ENCODE results near the gene CPAMD8.

Gene CPAMD8

GRCh38 chr19:16874250-16874977, 152.2 kb downstream of the CPAMD8 start:
- no peak overlapping the region for H3K27ac ChIP-seq
- TF ChIP-seq CTCF (IDR thresholded peaks at IDR 0.05) = no peak
- DNase-seq (ENCODE audit: low spot score) = no peak
- no peak overlapping the region for H3K4me3 ChIP-seq

- TF ChIP-seq CTCF (IDR thresholded peaks at IDR 0.05) = no peak
- Histone ChIP-seq H3K27ac (peak overlapping the region in 1 of 2 donors; percentile 41), H3K4me3 (no peak overlapping the region)
Measured at GRCh38 chr19:16873594-16873993, 153.0 kb downstream of the CPAMD8 start.

GRCh38 chr19:16872728-16873127, 153.9 kb downstream of the CPAMD8 start:
- Histone ChIP-seq H3K4me3 (no peak overlapping the region), H3K27ac (peak overlapping the region in 1 of 2 donors; percentile 41)
- no peak for DNase-seq (ENCODE audit: low spot score)
- no peak for TF ChIP-seq CTCF (IDR thresholded peaks at IDR 0.05)

More at GRCh38 chr19:16873594-16873993, 153.0 kb downstream of the CPAMD8 start:
- no peak for DNase-seq (ENCODE audit: low spot score)

GRCh38 chr19:16871871-16872270, 154.7 kb downstream of the CPAMD8 start:
- H3K4me3 ChIP-seq = no peak overlapping the region
- no peak for TF ChIP-seq CTCF (IDR thresholded peaks at IDR 0.05)
- H3K27ac ChIP-seq = peak overlapping the region in 1 of 2 donors; percentile 41
- DNase-seq (ENCODE audit: low spot score) = no peak

GRCh38 chr19:16869331-16869972, 157.2 kb downstream of the CPAMD8 start:
- TF ChIP-seq CTCF (IDR thresholded peaks at IDR 0.05) = no peak
- no peak overlapping the region for H3K27ac ChIP-seq
- no peak for DNase-seq (ENCODE audit: low spot score)
- no peak overlapping the region for H3K4me3 ChIP-seq

GRCh38 chr19:16868423-16869130, 158.0 kb downstream of the CPAMD8 start:
- H3K27ac ChIP-seq = no peak overlapping the region
- no peak overlapping the region for H3K4me3 ChIP-seq
- no peak for DNase-seq (ENCODE audit: low spot score)
- no peak for TF ChIP-seq CTCF (IDR thresholded peaks at IDR 0.05)
